Peyer's patch (tissue), 4 donors: ENCODE data around the gene IFITM1. TPM values are rescaled to one million over a fixed set of nuclear protein-coding genes. Genes with fewer than 3 reads are reported as not detected.
"Not testable (repeated sequence)": the region's sequence is repeated elsewhere in the genome, so short reads cannot be mapped to it uniquely, and the experiment has no call there.

ENCODE experiments used
- DNase-seq, 3 donors: peaks; one replicate each; pipeline ENCODE4 v3.0.0-alpha.2; 2017 to 2019
- H3K27ac ChIP-seq, 4 donors: fragments of 200-600 bp; sonication (generic); one replicate each; pipeline ENCODE4 v1.5.1; 2016 to 2019
- H3K27me3 ChIP-seq, 2 donors: fragments of 200-600 bp; sonication (generic); one replicate each; pipeline ENCODE4 v1.5.1; 2019
- H3K36me3 ChIP-seq, 3 donors: fragments of 200-600 bp; sonication (generic); one replicate each; pipeline ENCODE4 v1.5.1; 2016 to 2019
- H3K4me1 ChIP-seq, 4 donors: fragments of 200-600 bp; sonication (generic); one replicate each; pipeline ENCODE4 v1.5.1; 2016 to 2019
- H3K4me3 ChIP-seq, 4 donors: fragments of 200-600 bp; sonication (generic); 1 replicate in 3 of 4; 2 replicates in 1 of 4; pipeline ENCODE4 v1.5.1; 2016 to 2019; ENCODE audit warnings: mild to moderate bottlenecking in 1 of 4
- H3K9me3 ChIP-seq, 4 donors: fragments of 200-600 bp; sonication (generic); one replicate each; pipeline ENCODE4 v1.5.1; 2016 to 2019; ENCODE audit warnings: mild to moderate bottlenecking in 1 of 4
- POLR2A ChIP-seq, 2 donors: fragments of 450-650 bp; IDR thresholded peaks; one replicate each; pipeline ENCODE4 v1.5.1; 2017; ENCODE audit warnings: antibody characterized with exemption in 2 of 2, mild to moderate bottlenecking in 2 of 2, moderate library complexity in 2 of 2
- total RNA-seq, 4 donors: library from RNA; depleted of rRNA; stranded (reverse); fragments of >200 nt; gene quantifications; one replicate each; pipeline ENCODE4 v1.1.0, GENCODE V29; 2016
- TF ChIP-seq, protein P1 (sequence below), 6 experiments: fragments of 450-650 bp in 4 of 6; fragments of 200-600 bp in 2 of 6; sonication (generic) in 1 of 6; IDR thresholded peaks; one replicate each; pipeline ENCODE4 v1.5.1; 2017 to 2019; ENCODE audit warnings: antibody characterized with exemption in 6 of 6, mild to moderate bottlenecking in 3 of 6, moderate library complexity in 1 of 6

IFITM1 gene
- total RNA-seq, 4 donors from 2014 or later = 45.9 to 141 (median 89.6) TPM

DNA sequence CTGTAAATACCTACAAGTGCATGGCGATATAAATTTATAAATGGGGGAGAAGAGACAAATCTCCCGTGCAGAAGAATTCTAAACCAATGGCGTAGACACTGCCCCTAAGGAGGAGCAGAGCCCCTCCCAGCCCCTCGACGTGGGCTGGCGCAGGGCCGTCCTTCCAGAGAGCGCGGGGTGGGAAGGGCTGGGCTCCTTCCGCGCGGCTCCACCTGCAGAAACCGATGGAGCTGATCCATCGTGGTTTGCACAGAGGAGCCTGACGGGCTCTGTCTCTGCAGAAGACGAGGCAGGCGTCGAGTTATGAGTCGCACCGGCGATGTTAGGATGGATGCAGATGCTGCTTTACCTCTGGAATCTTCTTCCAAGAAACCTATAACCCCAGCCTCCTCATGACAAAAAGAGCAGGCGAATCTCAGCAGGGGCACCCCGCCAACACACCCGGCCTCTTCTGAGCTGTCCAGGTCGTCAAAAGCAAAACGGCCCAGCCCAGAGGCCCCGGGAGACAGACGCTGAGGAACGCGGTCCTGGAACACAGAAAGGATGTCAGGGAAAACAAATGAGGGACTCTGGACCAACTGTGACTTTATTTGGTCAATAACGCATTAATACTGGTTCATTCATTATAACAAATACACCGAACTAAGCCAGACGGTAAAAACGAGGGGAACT is 44.4 kb downstream of the IFITM1 start:
- Histone ChIP-seq H3K9me3 (no peaks in the 10 kb centered on the region), H3K4me1 (peaks cover 0 to 17% (median 4%) of the 10 kb centered on the region in 4 donors), H3K27ac (no peak overlapping the region), H3K27me3 (no peaks in the 10 kb centered on the region), H3K4me3 (no peak overlapping the region), H3K36me3 (no peaks in the 10 kb centered on the region)
- TF ChIP-seq, protein P1, sequence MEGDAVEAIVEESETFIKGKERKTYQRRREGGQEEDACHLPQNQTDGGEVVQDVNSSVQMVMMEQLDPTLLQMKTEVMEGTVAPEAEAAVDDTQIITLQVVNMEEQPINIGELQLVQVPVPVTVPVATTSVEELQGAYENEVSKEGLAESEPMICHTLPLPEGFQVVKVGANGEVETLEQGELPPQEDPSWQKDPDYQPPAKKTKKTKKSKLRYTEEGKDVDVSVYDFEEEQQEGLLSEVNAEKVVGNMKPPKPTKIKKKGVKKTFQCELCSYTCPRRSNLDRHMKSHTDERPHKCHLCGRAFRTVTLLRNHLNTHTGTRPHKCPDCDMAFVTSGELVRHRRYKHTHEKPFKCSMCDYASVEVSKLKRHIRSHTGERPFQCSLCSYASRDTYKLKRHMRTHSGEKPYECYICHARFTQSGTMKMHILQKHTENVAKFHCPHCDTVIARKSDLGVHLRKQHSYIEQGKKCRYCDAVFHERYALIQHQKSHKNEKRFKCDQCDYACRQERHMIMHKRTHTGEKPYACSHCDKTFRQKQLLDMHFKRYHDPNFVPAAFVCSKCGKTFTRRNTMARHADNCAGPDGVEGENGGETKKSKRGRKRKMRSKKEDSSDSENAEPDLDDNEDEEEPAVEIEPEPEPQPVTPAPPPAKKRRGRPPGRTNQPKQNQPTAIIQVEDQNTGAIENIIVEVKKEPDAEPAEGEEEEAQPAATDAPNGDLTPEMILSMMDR (IDR thresholded peaks at IDR 0.05) = no peak
- no peak for TF ChIP-seq POLR2A (IDR thresholded peaks at IDR 0.05)
- no peak for DNase-seq

DNA sequence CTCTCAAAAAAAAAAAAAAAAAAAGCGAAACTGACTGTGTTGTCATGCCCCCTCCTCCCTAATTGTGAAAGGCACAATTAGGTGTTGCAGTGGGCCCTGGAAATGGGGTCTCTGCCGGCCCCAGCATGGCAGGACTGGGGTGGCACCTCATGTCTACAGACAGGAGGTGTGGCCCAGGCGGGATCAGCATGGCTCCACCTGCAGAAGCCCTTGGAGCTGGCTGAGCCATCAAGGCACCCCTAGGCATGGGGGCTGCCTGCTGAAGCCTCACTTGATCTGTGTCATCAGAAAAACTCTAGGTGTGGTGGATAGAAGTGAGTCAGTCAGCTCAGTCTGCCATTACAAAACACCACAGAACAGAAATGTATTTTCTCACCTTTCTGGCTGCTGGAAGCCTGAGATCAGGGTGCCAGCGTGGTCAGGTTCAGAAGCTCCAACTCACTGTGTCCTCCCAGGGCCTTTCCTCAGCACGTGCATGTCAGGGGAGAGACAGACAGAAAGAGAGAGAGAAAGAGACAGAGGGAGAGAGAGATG is 45.4 kb downstream of the IFITM1 start:
- Histone ChIP-seq H3K4me3 (no peak overlapping the region), H3K36me3 (no peaks in the 10 kb centered on the region), H3K4me1 (peaks cover 0 to 8% (median 4%) of the 10 kb centered on the region in 4 donors), H3K27me3 (no peaks in the 10 kb centered on the region), H3K9me3 (no peaks in the 10 kb centered on the region), H3K27ac (no peak overlapping the region)
- TF ChIP-seq, protein P1 (IDR thresholded peaks at IDR 0.05) = no peak
- TF ChIP-seq POLR2A (IDR thresholded peaks at IDR 0.05) = no peak
- no peak for DNase-seq

- H3K9me3 ChIP-seq = no peaks in the 10 kb centered on the region
- TF ChIP-seq, protein P1 (IDR thresholded peaks at IDR 0.05) = no peak
- TF ChIP-seq POLR2A (IDR thresholded peaks at IDR 0.05) = no peak
- H3K27ac ChIP-seq = no peak overlapping the region
- no peaks in the 10 kb centered on the region for H3K36me3 ChIP-seq
- H3K4me3 ChIP-seq = no peak overlapping the region
- peak in 1 of 3 donors; percentile 52 for DNase-seq
- H3K27me3 ChIP-seq = no peaks in the 10 kb centered on the region
- H3K4me1 ChIP-seq = peaks cover 0 to 3% (median under 1%) of the 10 kb centered on the region in 4 donors
Measured at GRCh38 chr11:360326-361280, 46.8 kb downstream of the IFITM1 start.

GRCh38 chr11:362642-363442 is 49.0 kb downstream of the IFITM1 start:
- H3K4me1 ChIP-seq = no peaks in the 10 kb centered on the region
- no peaks in the 10 kb centered on the region for H3K36me3 ChIP-seq
- no peak for TF ChIP-seq POLR2A (IDR thresholded peaks at IDR 0.05)
- TF ChIP-seq, protein P1 (IDR thresholded peaks at IDR 0.05) = no peak
- H3K4me3 ChIP-seq = no peak overlapping the region
- DNase-seq = no peak
- peaks cover 0 to under 1% of the 10 kb centered on the region in 2 donors for H3K27me3 ChIP-seq
- H3K9me3 ChIP-seq = no peaks in the 10 kb centered on the region
- no peak overlapping the region for H3K27ac ChIP-seq

DNA sequence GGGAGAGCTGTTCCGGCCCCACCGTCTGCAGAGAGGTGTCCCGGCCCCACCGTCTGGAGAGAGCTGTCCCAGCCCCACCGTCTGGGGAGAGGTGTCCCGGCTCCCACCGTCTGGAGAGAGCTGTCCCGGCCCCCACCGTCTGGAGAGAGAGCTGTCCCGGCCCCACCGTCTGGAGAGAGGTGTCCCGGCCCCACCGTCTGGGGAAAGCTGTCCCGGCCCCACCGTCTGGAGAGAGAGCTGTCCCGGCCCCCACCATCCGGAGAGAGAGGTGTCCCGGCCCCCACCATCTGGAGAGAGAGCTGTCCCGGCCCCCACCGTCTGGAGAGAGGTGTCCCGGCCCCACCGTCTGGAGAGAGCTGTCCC is 49.6 kb downstream of the IFITM1 start:
- not testable (repeated sequence) for H3K9me3 ChIP-seq, DNase-seq, H3K27ac ChIP-seq, H3K4me3 ChIP-seq, H3K36me3 ChIP-seq, H3K27me3 ChIP-seq, H3K4me1 ChIP-seq
